ENCODE results near the gene TNS1. TPM values are rescaled to one million over a fixed set of nuclear protein-coding genes. Genes with fewer than 3 reads are reported as not detected.
A peak's percentile ranks its signal among the peaks of the same experiment; 100 is the strongest.

TNS1 gene
- total and polyA plus RNA-seq, 2 experiments from 2014 or later = 81.6 to 99.3 TPM

DNA sequence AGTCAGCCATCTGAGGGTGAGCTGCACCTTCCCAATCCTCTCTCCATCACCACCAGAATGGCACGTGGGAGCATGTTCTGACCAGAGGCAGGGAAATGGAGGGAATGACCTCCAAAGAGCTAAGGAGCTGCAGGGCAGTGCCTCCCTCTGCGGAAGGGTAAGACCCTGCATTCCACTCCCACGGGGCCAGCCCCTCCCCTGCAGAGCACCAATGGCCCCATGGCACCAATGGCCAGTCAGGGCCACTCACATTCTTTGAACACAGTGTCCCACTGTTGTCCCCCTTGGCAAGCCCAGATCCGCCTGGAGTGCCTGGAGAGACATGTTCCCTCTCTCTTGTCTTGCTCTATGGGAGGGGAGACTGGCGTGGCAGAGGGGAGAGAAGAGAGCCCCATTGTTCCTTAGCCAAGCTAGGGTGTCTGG lies 164.4 kb downstream of the TNS1 start:
- H3K36me3 ChIP-seq (ENCODE audit: low read depth) = peaks cover 19% of the 10 kb centered on the region; the same call in 1 of the 2 replicates
- H3K9me2 ChIP-seq (ENCODE audit: insufficient read depth) = no peaks in the 10 kb centered on the region
- no peak for DNase-seq
- no peak overlapping the region for H3K4me2 ChIP-seq (ENCODE audit: unreplicated experiment)
- peaks cover 68% of the 10 kb centered on the region for H3K79me2 ChIP-seq (ENCODE audit: insufficient read depth)
- H3K9ac ChIP-seq = no peak overlapping the region
- H3K27ac ChIP-seq = peak overlapping the region; percentile 96; the same call in 1 of the 2 replicates
- peaks cover 34% of the 10 kb centered on the region for H3K4me1 ChIP-seq (ENCODE audit: insufficient read depth)
- WGBS, 2 experiments (ENCODE audit: low coverage in 1 of 2, low lambda C conversion rate in 2 of 2, missing lambda C conversion rate in 2 of 2) = 86 to 88% methylated on average over 5 of the region's 5 CpGs
- H2AFZ ChIP-seq = no peak overlapping the region
- no peak overlapping the region for H3K4me3 ChIP-seq
- no peaks in the 10 kb centered on the region for H3K9me3 ChIP-seq (ENCODE audit: low read depth)
- in situ Hi-C loops (cut with MboI) = no loop called here
- no peak for TF ChIP-seq EZH2phosphoT487 (IDR thresholded peaks at IDR 0.05; ENCODE audit: insufficient read depth, low read depth)
- no peak for TF ChIP-seq EZH2 (IDR thresholded peaks at IDR 0.05; ENCODE audit: insufficient read depth, poor library complexity, severe bottlenecking)
- H4K20me1 ChIP-seq (ENCODE audit: insufficient read depth) = no peaks in the 10 kb centered on the region
- H3K27me3 ChIP-seq (replicated peaks; ENCODE audit: insufficient read depth) = no peaks in the 10 kb centered on the region
- peaks cover 54% of the 10 kb centered on the region for H3F3A ChIP-seq (ENCODE audit: insufficient read depth)

DNA sequence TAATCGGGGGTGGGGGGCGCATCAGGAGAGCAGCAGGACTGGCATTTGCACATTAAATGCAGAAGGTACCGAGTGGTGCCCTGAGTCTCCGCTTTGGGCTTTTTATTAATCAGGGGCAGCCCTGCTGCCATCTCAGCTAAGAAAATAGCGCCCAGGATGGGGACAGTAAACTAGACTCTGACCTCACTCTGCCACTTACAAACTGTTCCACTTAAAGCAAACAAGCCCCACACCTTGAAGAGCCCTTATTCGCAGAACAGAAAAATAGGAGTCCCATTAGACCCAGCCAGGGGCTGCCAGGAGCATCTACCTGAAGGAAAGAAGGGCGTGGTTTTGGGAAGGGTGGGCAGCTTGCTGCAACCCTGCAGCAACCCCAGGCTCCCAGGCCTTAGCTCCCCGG lies 165.3 kb downstream of the TNS1 start:
- Histone ChIP-seq H3K4me1 (ENCODE audit: insufficient read depth) (peaks cover 32% of the 10 kb centered on the region), H3F3A (ENCODE audit: insufficient read depth) (peaks cover 45% of the 10 kb centered on the region), H3K4me3 (no peak overlapping the region), H3K79me2 (ENCODE audit: insufficient read depth) (peaks cover 68% of the 10 kb centered on the region), H3K4me2 (ENCODE audit: unreplicated experiment) (peak overlapping the region; percentile 31), H3K36me3 (ENCODE audit: low read depth) (peaks cover 19% of the 10 kb centered on the region; the same call in 1 of the 2 replicates), H3K9me2 (ENCODE audit: insufficient read depth) (no peaks in the 10 kb centered on the region), H3K9me3 (ENCODE audit: low read depth) (no peaks in the 10 kb centered on the region), H3K9ac (peak overlapping the region; percentile 71), H3K27ac (peak overlapping the region; percentile 96), H4K20me1 (ENCODE audit: insufficient read depth) (no peaks in the 10 kb centered on the region), H2AFZ (no peak overlapping the region), H3K27me3 (replicated peaks; ENCODE audit: insufficient read depth) (no peaks in the 10 kb centered on the region)
- DNase-seq = no peak
- TF ChIP-seq EZH2phosphoT487 (IDR thresholded peaks at IDR 0.05; ENCODE audit: insufficient read depth, low read depth) (no peak), EZH2 (IDR thresholded peaks at IDR 0.05; ENCODE audit: insufficient read depth, poor library complexity, severe bottlenecking) (no peak)
- in situ Hi-C loops (cut with MboI) = no loop called here
- WGBS, 2 experiments (ENCODE audit: low coverage in 1 of 2, low lambda C conversion rate in 2 of 2, missing lambda C conversion rate in 2 of 2) = 36% methylated on average over 8 of the region's 8 CpGs

DNA sequence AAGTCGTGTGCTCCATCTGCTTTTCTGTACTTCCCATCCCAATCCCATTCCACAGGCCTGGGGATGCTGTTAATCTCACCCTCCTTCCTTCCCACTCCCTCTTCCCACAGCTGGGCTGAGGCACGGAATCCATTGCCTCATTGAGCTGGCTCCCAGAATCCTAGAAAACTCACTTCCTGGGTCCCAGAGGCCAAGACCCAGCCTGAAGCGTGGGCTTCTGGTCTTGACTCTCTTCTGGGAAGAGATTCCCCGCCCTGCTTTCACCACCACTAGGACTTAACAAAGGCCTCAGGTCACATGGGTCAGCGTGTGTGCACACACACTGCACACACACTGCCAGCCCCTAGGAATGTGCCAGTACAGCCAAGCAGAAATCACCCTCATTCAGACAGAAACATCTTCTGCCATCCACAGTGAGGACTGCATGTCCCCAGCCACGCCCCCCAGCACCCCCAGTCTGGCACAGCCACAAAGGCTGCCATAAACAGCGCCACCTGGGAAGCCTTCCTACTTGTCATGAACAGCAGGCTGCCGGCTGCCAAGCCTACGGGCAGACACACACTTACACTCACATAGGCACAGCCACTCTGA lies 165.8 kb downstream of the TNS1 start:
- Histone ChIP-seq H3K9me2 (ENCODE audit: insufficient read depth) (no peaks in the 10 kb centered on the region), H3K27me3 (replicated peaks; ENCODE audit: insufficient read depth) (no peaks in the 10 kb centered on the region), H3K79me2 (ENCODE audit: insufficient read depth) (peaks cover 68% of the 10 kb centered on the region), H3K4me3 (no peak overlapping the region), H3K9ac (peak overlapping the region; percentile 71), H3F3A (ENCODE audit: insufficient read depth) (peaks cover 40% of the 10 kb centered on the region), H2AFZ (no peak overlapping the region), H3K4me1 (ENCODE audit: insufficient read depth) (peaks cover 32% of the 10 kb centered on the region), H3K4me2 (ENCODE audit: unreplicated experiment) (peak overlapping the region; percentile 31), H3K36me3 (ENCODE audit: low read depth) (peaks cover 19% of the 10 kb centered on the region; the same call in 1 of the 2 replicates), H3K27ac (peak overlapping the region; percentile 96), H4K20me1 (ENCODE audit: insufficient read depth) (no peaks in the 10 kb centered on the region), H3K9me3 (ENCODE audit: low read depth) (no peaks in the 10 kb centered on the region)
- in situ Hi-C loops (cut with MboI) = no loop called here
- 11 to 13% methylated on average over 9 of the region's 9 CpGs for WGBS, 2 experiments (ENCODE audit: low coverage in 1 of 2, low lambda C conversion rate in 2 of 2, missing lambda C conversion rate in 2 of 2)
- DNase-seq = peak; percentile 90
- TF ChIP-seq EZH2 (IDR thresholded peaks at IDR 0.05; ENCODE audit: insufficient read depth, poor library complexity, severe bottlenecking) (no peak), EZH2phosphoT487 (IDR thresholded peaks at IDR 0.05; ENCODE audit: insufficient read depth, low read depth) (no peak)

DNA sequence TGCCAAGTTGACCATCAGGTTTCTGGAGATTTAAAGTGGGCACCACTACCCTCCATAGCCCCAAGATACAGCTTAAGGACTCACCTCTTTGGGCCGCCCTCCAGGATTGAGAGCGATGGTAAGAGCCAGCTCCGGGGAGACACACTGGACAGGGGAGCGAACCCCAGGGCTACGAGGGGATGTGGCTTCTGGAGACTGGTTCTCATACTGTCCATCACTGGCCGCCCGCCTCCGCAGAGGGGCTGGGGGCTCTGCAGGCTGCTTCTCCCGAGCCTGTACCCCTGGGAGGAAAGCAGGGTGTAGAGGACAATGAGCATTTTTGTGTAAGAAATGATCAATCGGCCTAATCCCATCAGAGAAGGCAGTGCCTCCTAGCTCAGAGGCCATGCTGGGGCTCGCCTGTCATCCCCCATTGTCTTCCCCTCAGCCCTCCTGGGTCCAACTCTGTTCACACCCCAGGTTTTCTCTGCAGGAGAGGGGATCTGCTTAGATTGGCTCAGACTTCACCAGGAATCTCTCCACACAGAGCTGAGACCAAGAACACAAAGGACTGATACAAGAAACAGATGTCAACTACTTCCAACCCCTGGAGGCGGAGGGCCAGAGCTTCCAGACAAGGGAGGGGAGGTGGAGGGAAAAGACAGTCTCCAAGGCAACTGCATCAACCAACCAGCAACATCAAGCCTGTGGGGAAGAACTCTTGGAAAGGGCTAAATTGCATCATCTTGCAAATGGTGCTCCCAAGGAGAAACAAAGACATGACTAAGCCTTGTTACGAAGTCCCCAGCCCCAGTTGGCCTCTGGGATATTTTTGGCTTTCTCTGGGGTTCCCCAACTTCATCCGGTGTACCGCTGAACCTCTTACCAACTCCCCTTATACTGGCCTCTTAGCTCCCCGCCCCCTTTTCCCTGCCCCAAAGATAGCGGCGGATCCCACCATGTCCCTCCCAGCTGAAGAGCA lies 166.6 kb downstream of the TNS1 start:
- in situ Hi-C loops (cut with MboI) = no loop called here
- peaks cover 32% of the 10 kb centered on the region for H3K4me1 ChIP-seq (ENCODE audit: insufficient read depth)
- H3K4me3 ChIP-seq = no peak overlapping the region
- peaks cover 64% of the 10 kb centered on the region for H3K79me2 ChIP-seq (ENCODE audit: insufficient read depth)
- H3K27me3 ChIP-seq (replicated peaks; ENCODE audit: insufficient read depth) = no peaks in the 10 kb centered on the region
- DNase-seq = peak; percentile 94
- H3K9me2 ChIP-seq (ENCODE audit: insufficient read depth) = no peaks in the 10 kb centered on the region
- H2AFZ ChIP-seq = no peak overlapping the region
- 62 to 65% methylated on average over 18 of the region's 18 CpGs for WGBS, 2 experiments (ENCODE audit: low coverage in 1 of 2, low lambda C conversion rate in 2 of 2, missing lambda C conversion rate in 2 of 2)
- peak overlapping the region; percentile 31 for H3K4me2 ChIP-seq (ENCODE audit: unreplicated experiment)
- H3K27ac ChIP-seq = peak overlapping the region; percentile 96
- H3K36me3 ChIP-seq (ENCODE audit: low read depth) = peaks cover 20% of the 10 kb centered on the region; the same call in 1 of the 2 replicates
- peak overlapping the region; percentile 71 for H3K9ac ChIP-seq
- no peaks in the 10 kb centered on the region for H3K9me3 ChIP-seq (ENCODE audit: low read depth)
- TF ChIP-seq EZH2phosphoT487 (IDR thresholded peaks at IDR 0.05; ENCODE audit: insufficient read depth, low read depth) = no peak
- TF ChIP-seq EZH2 (IDR thresholded peaks at IDR 0.05; ENCODE audit: insufficient read depth, poor library complexity, severe bottlenecking) = no peak
- H3F3A ChIP-seq (ENCODE audit: insufficient read depth) = peaks cover 38% of the 10 kb centered on the region
- H4K20me1 ChIP-seq (ENCODE audit: insufficient read depth) = no peaks in the 10 kb centered on the region

All from GM23248 (cell line).